Upper lobe of left lung (tissue), 6 donors: ENCODE measurements around the gene SLC45A3. TPM values are rescaled to one million over a fixed set of nuclear protein-coding genes. Genes with fewer than 3 reads are reported as not detected.

Experiments used
- ATAC-seq, 2 donors: fragments of 200-7000 bp; cut with Tn5 transposase; one replicate each; pipeline ENCODE4 v1.9.1; 2022; ENCODE audit warnings: mild to moderate bottlenecking in 2 of 2, moderate library complexity in 2 of 2; ENCODE audit not compliant: low FRiP score in 2 of 2
- DNase-seq, 2 donors: peaks; one replicate each; pipeline ENCODE4 v3.0.0-alpha.2; 2019 to 2020
- H3K27ac ChIP-seq, 4 donors: fragments of 200-600 bp; sonication (generic); one replicate each; pipeline ENCODE4 v1.5.1; 2016 to 2019
- H3K27me3 ChIP-seq, 4 donors: fragments of 200-600 bp; sonication (generic); one replicate each; pipeline ENCODE4 v1.5.1; 2017 to 2019
- H3K36me3 ChIP-seq, 4 donors: fragments of 200-600 bp; sonication (generic); one replicate each; pipeline ENCODE4 v1.5.1; 2016 to 2019
- H3K4me1 ChIP-seq, 4 donors: fragments of 200-600 bp; sonication (generic); one replicate each; pipeline ENCODE4 v1.5.1; 2018 to 2019
- H3K4me3 ChIP-seq, 4 donors: fragments of 200-600 bp; sonication (generic); one replicate each; pipeline ENCODE4 v1.5.1; 2017 to 2019; ENCODE audit warnings: mild to moderate bottlenecking in 2 of 4, moderate library complexity in 1 of 4
- H3K9me3 ChIP-seq, 4 donors: fragments of 200-600 bp; sonication (generic); one replicate each; pipeline ENCODE4 v1.5.1; 2018 to 2019
- CTCF ChIP-seq, 6 experiments: fragments of 450-650 bp in 4 of 6; fragments of 200-600 bp in 2 of 6; sonication (generic) in 2 of 6; IDR thresholded peaks; one replicate each; pipeline ENCODE4 v1.5.1; 2016 to 2019; ENCODE audit warnings: antibody characterized with exemption in 6 of 6
- EP300 ChIP-seq, 4 donors: sonication (generic); formaldehyde crosslinking; IDR thresholded peaks; one replicate each; pipeline ENCODE4 v1.5.1; 2017; ENCODE audit warnings: antibody characterized with exemption in 4 of 4, control low read depth in 2 of 4
- POLR2A ChIP-seq, 4 donors: fragments of 450-650 bp; IDR thresholded peaks; one replicate each; pipeline ENCODE4 v1.5.1; 2016 to 2017; ENCODE audit warnings: antibody characterized with exemption in 4 of 4, mild to moderate bottlenecking in 2 of 4
- POLR2AphosphoS5 ChIP-seq, 2 donors: sonication (generic); formaldehyde crosslinking; IDR thresholded peaks; one replicate each; pipeline ENCODE4 v1.5.1; 2017; ENCODE audit warnings: antibody characterized with exemption in 2 of 2
- WGBS, 2 donors: methylation state at CpG; one replicate each; pipeline ENCODE4 v1.1.5; 2017 to 2018; 5-methylcytosine and 5-hydroxymethylcytosine counted together
- total RNA-seq, 6 donors: library from RNA; depleted of rRNA in 4 of 6; stranded (reverse); fragments of >200 nt in 4 of 6; gene quantifications; one replicate each; pipeline versions ENCODE4 v1.1.0 to v1.2.1, GENCODE V29; 2016 to 2021
- donor health status: DM: no; HTN: no; CAD: no; lungs with moderate emphysema.
- donor health status: DM: no; HTN: yes; CAD: no; lungs with severe emphysema.

SLC45A3 gene
- total RNA-seq, 6 donors from 2014 or later, result 2.1 to 9.9 (median 4.1) TPM

- Histone ChIP-seq H3K4me3 (no peak overlapping the region), H3K4me1 (no peaks in the 10 kb centered on the region), H3K27me3 (no peaks in the 10 kb centered on the region), H3K9me3 (no peaks in the 10 kb centered on the region), H3K27ac (no peak overlapping the region), H3K36me3 (no peaks in the 10 kb centered on the region)
- 81 to 84% methylated on average over 8 of the region's 8 CpGs for WGBS, 2 donors
- no peak for ATAC-seq
- no peak for TF ChIP-seq EP300 (IDR thresholded peaks at IDR 0.05)
- TF ChIP-seq POLR2A (IDR thresholded peaks at IDR 0.05), result no peak
- no peak for TF ChIP-seq CTCF (IDR thresholded peaks at IDR 0.05)
- no peak for TF ChIP-seq POLR2AphosphoS5 (IDR thresholded peaks at IDR 0.05)
- no peak for DNase-seq
These were observed 9.9 kb upstream of the SLC45A3 start for GRCh38 chr1:205690122-205690756.

- WGBS, 2 donors, result 80 to 81% methylated on average over 4 to 5 of the region's 5 CpGs
- Histone ChIP-seq H3K4me1 (no peaks in the 10 kb centered on the region), H3K9me3 (no peaks in the 10 kb centered on the region), H3K27me3 (no peaks in the 10 kb centered on the region), H3K27ac (no peak overlapping the region), H3K36me3 (no peaks in the 10 kb centered on the region), H3K4me3 (no peak overlapping the region)
- ATAC-seq, result no peak
- DNase-seq, result no peak
- TF ChIP-seq POLR2AphosphoS5 (IDR thresholded peaks at IDR 0.05) (no peak), POLR2A (IDR thresholded peaks at IDR 0.05) (no peak), CTCF (IDR thresholded peaks at IDR 0.05) (no peak)
These were observed 9.2 kb upstream of the SLC45A3 start for GRCh38 chr1:205689479-205689878.

GRCh38 chr1:205688171-205689080, 8.1 kb upstream of the SLC45A3 start:
- 82% methylated on average over 7 of the region's 7 CpGs for WGBS, 2 donors
- DNase-seq (no peak), ATAC-seq (no peak)
- no peak for TF ChIP-seq EP300 (IDR thresholded peaks at IDR 0.05)
- TF ChIP-seq POLR2A (IDR thresholded peaks at IDR 0.05), result no peak
- TF ChIP-seq CTCF (IDR thresholded peaks at IDR 0.05), result no peak
- TF ChIP-seq POLR2AphosphoS5 (IDR thresholded peaks at IDR 0.05), result no peak
- no peaks in the 10 kb centered on the region for H3K9me3 ChIP-seq
- no peak overlapping the region for H3K27ac ChIP-seq
- no peaks in the 10 kb centered on the region for H3K36me3 ChIP-seq
- H3K4me1 ChIP-seq, result no peaks in the 10 kb centered on the region
- no peak overlapping the region for H3K4me3 ChIP-seq
- no peaks in the 10 kb centered on the region for H3K27me3 ChIP-seq

GRCh38 chr1:205687242-205687641, 6.9 kb upstream of the SLC45A3 start:
- Histone ChIP-seq H3K4me3 (no peak overlapping the region), H3K36me3 (no peaks in the 10 kb centered on the region), H3K4me1 (no peaks in the 10 kb centered on the region), H3K27ac (no peak overlapping the region), H3K9me3 (no peaks in the 10 kb centered on the region), H3K27me3 (no peaks in the 10 kb centered on the region)
- TF ChIP-seq EP300 (IDR thresholded peaks at IDR 0.05) (no peak), CTCF (IDR thresholded peaks at IDR 0.05) (no peak), POLR2AphosphoS5 (IDR thresholded peaks at IDR 0.05) (no peak), POLR2A (IDR thresholded peaks at IDR 0.05) (no peak)
- 64 to 76% methylated on average over 2 of the region's 2 CpGs for WGBS, 2 donors
- no peak for ATAC-seq
- no peak for DNase-seq
